AG04450 (cell line): ENCODE data around the gene MTMR12. TPM values are rescaled to one million over a fixed set of nuclear protein-coding genes. Genes with fewer than 3 reads are reported as not detected.

Experiments used
- CTCF ChIA-PET: fragments of 300-600, 350-600 bp; formaldehyde crosslinking; extraction: SDS; loops from one replicate; lab custom pipeline; 2022; ENCODE audit warnings: antibody characterized with exemption, inconsistent platforms; lab: Charles Lee
- POLR2A ChIA-PET: fragments of 350-600 bp; formaldehyde crosslinking; extraction: SDS; loops from one replicate; lab custom pipeline; 2021; ENCODE audit warnings: antibody characterized with exemption, inconsistent platforms; lab: Yijun Ruan, JAX
- DNase-seq: peaks from one replicate; pipeline ENCODE4 v3.0.0-alpha.2; 2011; ENCODE audit warnings: low read depth, low spot score
- H3K27ac ChIP-seq: one replicate; pipeline ENCODE4 v1.5.1; 2012; ENCODE audit warnings: low read depth, low read length, control low read depth
- H3K27me3 ChIP-seq: one replicate; pipeline ENCODE4 v1.6.0; 2012; ENCODE audit warnings: low read length; ENCODE audit not compliant: control insufficient read depth, insufficient read depth
- H3K4me3 ChIP-seq: 2 replicates; pipeline ENCODE4 v1.5.1; 2011; ENCODE audit warnings: mild to moderate bottlenecking, low read depth, low read length, control low read depth
- H3K9me3 ChIP-seq: 2 replicates; pipeline ENCODE4 v1.5.1; 2012; ENCODE audit warnings: low read length; ENCODE audit not compliant: control insufficient read depth, insufficient read depth
- CTCF ChIP-seq: IDR thresholded peaks from 2 replicates; pipeline ENCODE4 v1.5.1; 2011; ENCODE audit warnings: low read depth, low read length, control low read depth, inconsistent platforms
- polyA plus RNA-seq: library from polyadenylated mRNA; depleted of rRNA; stranded (reverse); fragments of >200 nt; gene quantifications from 2 replicates; pipeline ENCODE4 v1.2.3, GENCODE V29; 2011

The MTMR12 gene
- polyA plus RNA-seq, 1 experiment, result 20.8 TPM

DNA sequence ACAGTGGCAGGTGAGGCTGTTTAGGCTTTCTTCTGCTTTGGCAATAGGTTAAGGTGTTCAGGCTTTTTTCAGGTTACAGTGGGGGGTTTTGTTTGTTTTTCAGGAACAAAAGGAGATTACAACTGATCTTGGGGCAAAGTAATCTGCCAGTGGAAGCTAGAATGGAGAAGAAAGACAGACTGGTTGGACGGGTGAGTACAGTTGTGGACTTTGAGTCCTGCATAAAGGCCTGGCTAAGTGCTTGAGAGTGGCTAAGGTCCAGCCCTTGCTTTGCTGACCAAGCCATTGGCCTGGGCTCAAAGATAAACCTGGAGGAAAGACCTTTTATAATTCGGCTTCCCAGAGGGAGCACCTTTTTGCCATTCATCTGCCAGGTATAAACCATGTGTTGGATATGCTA lies 63.1 kb downstream of the MTMR12 start:
- no peaks in the 10 kb centered on the region for H3K9me3 ChIP-seq
- no peak overlapping the region for H3K27ac ChIP-seq
- POLR2A ChIA-PET, result no interaction called here
- no peak for TF ChIP-seq CTCF
- CTCF ChIA-PET, result interaction anchor here (1.0 kb wide), 1 partner anchor 17 kb away, joined by 4 read pairs; no protein-coding TSS in a partner anchor
- DNase-seq, result no peak
- H3K4me3 ChIP-seq, result no peak overlapping the region
- no peaks in the 10 kb centered on the region for H3K27me3 ChIP-seq

DNA sequence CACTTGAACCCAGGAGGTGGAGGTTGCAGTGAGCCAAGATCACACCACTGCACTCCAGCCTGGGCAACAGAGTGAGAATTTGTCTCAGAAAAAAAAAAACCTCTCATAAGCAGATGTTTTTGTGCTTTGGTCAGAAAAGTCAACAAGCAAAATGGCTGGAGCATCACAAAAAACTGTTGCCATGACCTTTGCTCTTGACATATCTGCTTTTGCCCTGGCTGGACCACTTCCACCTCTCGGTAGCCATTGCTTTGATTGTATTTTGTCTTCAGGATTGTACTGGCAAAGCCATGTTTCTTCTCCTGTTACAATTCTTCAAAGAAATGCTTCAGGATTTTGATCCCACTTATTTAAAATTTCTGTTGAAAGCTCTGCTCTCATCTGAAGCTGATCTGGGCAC lies 67.0 kb downstream of the MTMR12 start:
- POLR2A ChIA-PET, result interaction anchor here (0.6 kb wide), 1 partner anchor 107 kb away, joined by 3 read pairs; no protein-coding TSS in a partner anchor
- CTCF ChIA-PET, result interaction anchor here (1.0 to 1.7 kb wide), 2 partner anchors 14 to 84 kb away, joined by 3 to 7 read pairs; no protein-coding TSS in a partner anchor
- Histone ChIP-seq H3K9me3 (no peaks in the 10 kb centered on the region), H3K27ac (no peak overlapping the region), H3K4me3 (no peak overlapping the region), H3K27me3 (no peaks in the 10 kb centered on the region)
- no peak for TF ChIP-seq CTCF
- no peak for DNase-seq

- H3K27ac ChIP-seq, result no peak overlapping the region
- H3K9me3 ChIP-seq, result no peaks in the 10 kb centered on the region
- POLR2A ChIA-PET, result no interaction called here
- no peak overlapping the region for H3K4me3 ChIP-seq
- no peak for TF ChIP-seq CTCF
- H3K27me3 ChIP-seq, result no peaks in the 10 kb centered on the region
- no peak for DNase-seq
- CTCF ChIA-PET, result interaction anchor here (0.7 to 1.7 kb wide), 4 partner anchors 10 to 131 kb away, joined by 3 to 8 read pairs (median 5); no protein-coding TSS in a partner anchor
Observed at GRCh38 chr5:32244017-32244416, 68.7 kb downstream of the MTMR12 start.

- Histone ChIP-seq H3K27ac (no peak overlapping the region), H3K27me3 (no peaks in the 10 kb centered on the region), H3K4me3 (no peak overlapping the region), H3K9me3 (no peaks in the 10 kb centered on the region)
- CTCF ChIA-PET, result interaction anchor here (2.0 kb wide), 1 partner anchor 9 kb away, joined by 20 read pairs; no protein-coding TSS in a partner anchor
- no peak for DNase-seq
- TF ChIP-seq CTCF, result no peak
- POLR2A ChIA-PET, result no interaction called here
Observed at GRCh38 chr5:32241034-32241783, 71.5 kb downstream of the MTMR12 start.

DNA sequence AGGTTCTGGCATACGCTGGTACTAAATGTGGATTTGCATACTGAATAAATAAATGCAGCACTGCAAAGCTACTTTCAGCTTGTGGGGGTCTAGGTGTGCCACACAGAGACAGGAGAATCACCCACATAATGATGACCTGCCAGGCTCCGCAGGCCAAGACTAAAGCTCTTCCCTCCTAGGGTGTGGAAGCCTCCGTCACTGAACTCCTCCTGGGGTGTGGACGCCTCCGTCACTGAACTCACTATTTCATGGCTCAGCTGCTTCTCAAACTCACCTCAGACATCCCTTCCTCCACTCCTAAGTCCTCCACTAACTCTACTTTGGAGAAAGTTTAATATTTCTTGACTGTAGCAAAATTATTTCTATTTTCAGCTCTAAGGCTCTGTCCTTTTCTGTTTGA lies 73.4 kb downstream of the MTMR12 start:
- CTCF ChIA-PET, result no interaction called here
- POLR2A ChIA-PET, result no interaction called here
- Histone ChIP-seq H3K27ac (no peak overlapping the region), H3K27me3 (no peaks in the 10 kb centered on the region), H3K9me3 (no peaks in the 10 kb centered on the region), H3K4me3 (no peak overlapping the region)
- DNase-seq, result no peak
- TF ChIP-seq CTCF, result no peak
